ENCODE measurements around the gene CAMSAP2.

DNA sequence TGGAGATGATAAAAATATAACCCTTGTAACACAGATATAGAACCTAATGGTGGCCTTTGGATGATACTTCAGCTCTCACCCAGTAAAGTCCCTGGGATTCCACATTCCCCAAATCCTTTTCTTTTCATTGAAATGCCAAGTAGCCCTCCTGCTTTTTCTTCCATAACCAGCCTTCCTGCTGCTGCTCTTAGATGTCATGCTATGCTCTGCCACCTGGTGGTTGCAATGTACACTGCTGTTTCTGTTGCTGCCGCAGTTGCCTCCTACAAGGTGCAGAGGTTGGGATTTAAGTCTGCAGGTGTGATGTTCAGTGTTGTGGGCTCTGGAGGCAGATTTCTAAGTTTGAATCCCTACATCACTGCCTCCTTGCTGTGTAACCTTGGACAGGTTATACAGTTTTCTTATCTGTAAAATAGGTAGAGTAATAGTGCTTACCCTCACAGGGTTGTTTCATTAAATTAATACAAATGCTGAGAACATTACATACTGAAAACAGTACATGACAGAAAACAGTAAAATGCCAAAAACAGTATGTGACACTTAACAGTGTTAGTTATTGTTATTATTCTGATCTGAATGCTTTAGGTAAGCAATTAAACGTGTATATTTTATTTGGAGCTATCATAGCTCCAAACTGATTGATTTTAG lies 64.3 kb downstream of the CAMSAP2 start:
- TF ChIP-seq, protein P1, sequence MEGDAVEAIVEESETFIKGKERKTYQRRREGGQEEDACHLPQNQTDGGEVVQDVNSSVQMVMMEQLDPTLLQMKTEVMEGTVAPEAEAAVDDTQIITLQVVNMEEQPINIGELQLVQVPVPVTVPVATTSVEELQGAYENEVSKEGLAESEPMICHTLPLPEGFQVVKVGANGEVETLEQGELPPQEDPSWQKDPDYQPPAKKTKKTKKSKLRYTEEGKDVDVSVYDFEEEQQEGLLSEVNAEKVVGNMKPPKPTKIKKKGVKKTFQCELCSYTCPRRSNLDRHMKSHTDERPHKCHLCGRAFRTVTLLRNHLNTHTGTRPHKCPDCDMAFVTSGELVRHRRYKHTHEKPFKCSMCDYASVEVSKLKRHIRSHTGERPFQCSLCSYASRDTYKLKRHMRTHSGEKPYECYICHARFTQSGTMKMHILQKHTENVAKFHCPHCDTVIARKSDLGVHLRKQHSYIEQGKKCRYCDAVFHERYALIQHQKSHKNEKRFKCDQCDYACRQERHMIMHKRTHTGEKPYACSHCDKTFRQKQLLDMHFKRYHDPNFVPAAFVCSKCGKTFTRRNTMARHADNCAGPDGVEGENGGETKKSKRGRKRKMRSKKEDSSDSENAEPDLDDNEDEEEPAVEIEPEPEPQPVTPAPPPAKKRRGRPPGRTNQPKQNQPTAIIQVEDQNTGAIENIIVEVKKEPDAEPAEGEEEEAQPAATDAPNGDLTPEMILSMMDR (IDR thresholded peaks at IDR 0.05): peak; percentile 88 to 90 (median 90)
- no peak for TF ChIP-seq POLR2A (IDR thresholded peaks at IDR 0.05)
